CD4-positive, alpha-beta T cell treated with Interleukin-6 for 4 hours (primary cell): ENCODE measurements around the gene C1QTNF5.
A peak's percentile ranks its signal among the peaks of the same experiment; 100 is the strongest.
"Not testable (repeated sequence)": the region's sequence is repeated elsewhere in the genome, so short reads cannot be mapped to it uniquely, and the experiment has no call there.

Experiments
- DNase-seq: peaks from one replicate; pipeline ENCODE4 v3.0.0-alpha.2; 2020; ENCODE audit warnings: mixed read lengths

C1QTNF5 gene

GRCh38 chr11:119340335-119341221, at the start of gene C1QTNF5:
C1QTNF5 (minus strand) TSS chr11:119340883; CDS start chr11:119340397, 486 bp downstream.
- no peak for DNase-seq

GRCh38 chr11:119389611-119390254, 49.0 kb upstream of the C1QTNF5 start:
- DNase-seq = no peak

- no peak for DNase-seq
Observed at GRCh38 chr11:119388103-119388502, 47.4 kb upstream of the C1QTNF5 start.

- no peak for DNase-seq
Observed at GRCh38 chr11:119384332-119384731, 43.6 kb upstream of the C1QTNF5 start.

- DNase-seq = not testable (repeated sequence)
Observed at GRCh38 chr11:119382513-119382912, 41.8 kb upstream of the C1QTNF5 start.

GRCh38 chr11:119382101-119382500, 41.4 kb upstream of the C1QTNF5 start:
- DNase-seq = no peak

GRCh38 chr11:119381181-119381988, 40.7 kb upstream of the C1QTNF5 start, which contains the start of gene USP2:
USP2 (minus strand) TSS chr11:119381690; CDS start chr11:119373480, 8,210 bp downstream.
- DNase-seq = peak; percentile 97

GRCh38 chr11:119380827-119381180, 40.1 kb upstream of the C1QTNF5 start:
- no peak for DNase-seq

- DNase-seq = no peak
Observed at GRCh38 chr11:119380160-119380826, 39.6 kb upstream of the C1QTNF5 start.

GRCh38 chr11:119378851-119379465, 38.3 kb upstream of the C1QTNF5 start:
- DNase-seq = no peak

- no peak for DNase-seq
Observed at GRCh38 chr11:119377961-119378667, 37.4 kb upstream of the C1QTNF5 start.

- DNase-seq = no peak
Observed at GRCh38 chr11:119377112-119377901, 36.6 kb upstream of the C1QTNF5 start.

- DNase-seq = no peak
Observed at GRCh38 chr11:119376197-119376847, 35.6 kb upstream of the C1QTNF5 start.

- DNase-seq = no peak
Observed at GRCh38 chr11:119375337-119376196, 34.9 kb upstream of the C1QTNF5 start.

- DNase-seq = no peak
Observed at GRCh38 chr11:119374632-119375336, 34.1 kb upstream of the C1QTNF5 start.

GRCh38 chr11:119373921-119374631, 33.4 kb upstream of the C1QTNF5 start:
- peak; percentile 55 for DNase-seq

GRCh38 chr11:119373059-119373920, 32.6 kb upstream of the C1QTNF5 start:
- no peak for DNase-seq
